Activated CD4-positive, alpha-beta memory T cell treated with anti-CD3 and anti-CD28 coated beads for 36 hours (primary cell): ENCODE data around the gene ME3. TPM values are rescaled to one million over a fixed set of nuclear protein-coding genes. Genes with fewer than 3 reads are reported as not detected.
A peak's percentile ranks its signal among the peaks of the same experiment; 100 is the strongest.

Source experiments
- CTCF ChIA-PET: fragments of 350-600 bp; sonication (Branson Sonifier 250); formaldehyde crosslinking; loops from one replicate; lab custom pipeline; 2021; ENCODE audit warnings: antibody characterized with exemption, inconsistent platforms; lab: Charles Lee
- POLR2A ChIA-PET: fragments of 350-600 bp; sonication (Branson Sonifier 250); formaldehyde crosslinking; loops from one replicate; lab custom pipeline; 2021; ENCODE audit warnings: antibody characterized with exemption; lab: Charles Lee
- DNase-seq: peaks from one replicate; pipeline ENCODE4 v3.0.0-alpha.2; 2020
- H3K27ac Mint-ChIP-seq: one replicate; pipeline ENCODE4 v1.8.0; 2021; ENCODE audit warnings: mixed read lengths
- H3K27me3 Mint-ChIP-seq: one replicate; pipeline ENCODE4 v1.8.0; 2021; ENCODE audit warnings: mixed read lengths
- H3K36me3 Mint-ChIP-seq: one replicate; pipeline ENCODE4 v1.8.0; 2021; ENCODE audit warnings: mixed read lengths
- H3K4me1 Mint-ChIP-seq: one replicate; pipeline ENCODE4 v1.8.0; 2021; ENCODE audit warnings: low read depth, mixed read lengths
- H3K4me3 Mint-ChIP-seq: one replicate; pipeline ENCODE4 v1.8.0; 2021; ENCODE audit warnings: mild to moderate bottlenecking, mixed read lengths
- H3K9me3 Mint-ChIP-seq: one replicate; pipeline ENCODE4 v1.8.0; 2021; ENCODE audit warnings: mixed read lengths
- intact Hi-C: fragments of 100-400 bp; cut with micrococcal nuclease; formaldehyde crosslinking; loops from one replicate; pipeline ENCODE4 v1.15.1; 2023
- total RNA-seq, 2 experiments: library from RNA; stranded (reverse); gene quantifications; one replicate each; pipeline ENCODE4 v1.2.3, GENCODE V29; 2021

The ME3 gene
- total RNA-seq, 2 experiments from 2014 or later: 2.3 to 2.8 TPM

- H3K36me3 Mint-ChIP-seq: no peaks in the 10 kb centered on the region
- H3K27me3 Mint-ChIP-seq: peaks cover 2% of the 10 kb centered on the region
- ChIA-PET POLR2A (no interaction called here), CTCF (interaction anchor here (0.7 to 3.6 kb wide), 5 partner anchors 12 to 752 kb away, joined by 5 to 65 read pairs (median 20); partner anchors contain the start of gene CCDC83)
- DNase-seq: no peak
- peaks cover 10% of the 10 kb centered on the region for H3K4me1 Mint-ChIP-seq
- H3K27ac Mint-ChIP-seq: no peak overlapping the region
- no peak overlapping the region for H3K4me3 Mint-ChIP-seq
- H3K9me3 Mint-ChIP-seq: no peaks in the 10 kb centered on the region
- intact Hi-C loops: no loop called here
Observed at GRCh38 chr11:86606836-86607481, 65.5 kb downstream of the ME3 start.

DNA sequence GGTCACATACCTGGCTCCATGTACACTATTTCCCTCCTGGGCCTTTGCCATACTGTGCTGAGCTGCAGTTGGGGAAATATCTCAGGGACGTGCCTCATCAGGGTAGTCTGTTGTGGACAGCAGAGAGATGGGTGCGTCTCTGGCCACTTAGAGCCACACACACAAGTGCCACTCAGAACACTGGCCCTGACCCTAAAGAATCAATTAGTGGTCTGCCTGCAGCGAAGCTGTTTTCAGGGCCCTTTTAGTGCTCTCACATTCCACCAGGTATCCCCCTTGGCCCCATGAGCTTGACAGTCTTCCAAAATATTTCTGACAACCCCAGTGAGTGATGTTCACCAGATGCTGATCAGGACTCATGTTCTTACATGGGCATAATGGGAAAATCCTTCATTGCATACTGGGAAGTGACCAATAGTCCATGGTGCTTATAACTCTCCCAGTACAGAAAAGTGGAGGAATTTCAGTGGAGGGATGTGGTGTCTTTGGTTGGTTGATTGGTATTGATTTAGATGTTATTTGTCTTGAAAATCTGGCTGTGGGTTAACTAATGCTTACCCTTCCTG lies 66.1 kb downstream of the ME3 start:
- intact Hi-C loops: no loop called here
- Mint-ChIP-seq H3K9me3 (no peaks in the 10 kb centered on the region), H3K36me3 (no peaks in the 10 kb centered on the region), H3K4me1 (peaks cover 10% of the 10 kb centered on the region), H3K4me3 (no peak overlapping the region), H3K27ac (no peak overlapping the region), H3K27me3 (peaks cover 2% of the 10 kb centered on the region)
- POLR2A ChIA-PET: no interaction called here
- CTCF ChIA-PET: interaction anchor here (1.6 to 3.6 kb wide), 2 partner anchors 150 kb away, joined by 5 to 65 read pairs; no protein-coding TSS in a partner anchor
- no peak for DNase-seq

DNA sequence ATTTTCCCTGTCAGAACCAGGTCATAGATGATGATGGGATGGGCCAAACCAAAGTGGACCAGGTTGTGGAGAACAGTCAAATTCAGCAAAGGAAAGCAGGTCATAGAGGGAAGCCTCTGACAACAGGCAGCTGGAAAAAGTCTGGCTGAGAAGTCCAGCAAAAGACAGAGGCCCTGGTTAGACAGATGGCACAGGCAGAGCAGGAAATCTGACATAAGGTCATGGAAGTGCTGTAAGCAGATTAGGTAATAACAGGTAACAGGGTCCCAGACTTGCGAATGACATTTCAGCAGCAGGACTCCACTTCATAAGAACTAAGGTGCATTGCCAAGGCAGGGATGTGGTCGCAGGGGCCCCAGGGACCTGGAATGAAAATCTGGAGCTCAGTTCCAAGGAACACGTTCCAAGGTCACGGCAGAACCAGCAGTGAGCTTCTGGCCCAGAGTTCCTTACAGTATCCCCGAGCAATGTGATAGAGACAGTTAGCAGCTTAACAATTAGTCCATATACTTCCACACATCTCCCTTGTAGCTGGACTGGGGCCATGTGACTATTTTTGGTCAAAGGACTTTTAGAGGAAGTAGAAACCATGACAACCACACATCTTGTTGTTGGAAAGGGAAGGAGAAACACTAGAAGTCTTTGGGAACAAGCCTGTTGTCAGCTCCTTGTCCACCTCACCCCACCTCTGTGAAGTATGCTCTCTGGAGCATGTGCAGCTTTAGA lies 75.4 kb downstream of the ME3 start:
- Mint-ChIP-seq H3K4me1 (peaks cover 32% of the 10 kb centered on the region), H3K27ac (no peak overlapping the region), H3K27me3 (peaks cover 5% of the 10 kb centered on the region), H3K4me3 (no peak overlapping the region), H3K36me3 (peaks cover 2% of the 10 kb centered on the region), H3K9me3 (peaks cover 3% of the 10 kb centered on the region)
- DNase-seq: no peak
- CTCF ChIA-PET: interaction anchor here (6.2 kb wide), 1 partner anchor 12 kb away, joined by 49 read pairs; no protein-coding TSS in a partner anchor
- POLR2A ChIA-PET: no interaction called here
- intact Hi-C loops: no loop called here

- no peak overlapping the region for H3K4me3 Mint-ChIP-seq
- H3K9me3 Mint-ChIP-seq: peaks cover 3% of the 10 kb centered on the region
- ChIA-PET CTCF (interaction anchor here (6.2 kb wide), 1 partner anchor 13 kb away, joined by 49 read pairs; no protein-coding TSS in a partner anchor), POLR2A (interaction anchor here (0.6 kb wide), 1 partner anchor 1037 kb away, joined by 3 read pairs; no protein-coding TSS in a partner anchor)
- H3K27me3 Mint-ChIP-seq: peaks cover 5% of the 10 kb centered on the region
- intact Hi-C loops: no loop called here
- DNase-seq: no peak
- peaks cover 40% of the 10 kb centered on the region for H3K4me1 Mint-ChIP-seq
- peaks cover 2% of the 10 kb centered on the region for H3K36me3 Mint-ChIP-seq
- H3K27ac Mint-ChIP-seq: no peak overlapping the region
Observed at GRCh38 chr11:86595955-86596354, 76.5 kb downstream of the ME3 start.

DNA sequence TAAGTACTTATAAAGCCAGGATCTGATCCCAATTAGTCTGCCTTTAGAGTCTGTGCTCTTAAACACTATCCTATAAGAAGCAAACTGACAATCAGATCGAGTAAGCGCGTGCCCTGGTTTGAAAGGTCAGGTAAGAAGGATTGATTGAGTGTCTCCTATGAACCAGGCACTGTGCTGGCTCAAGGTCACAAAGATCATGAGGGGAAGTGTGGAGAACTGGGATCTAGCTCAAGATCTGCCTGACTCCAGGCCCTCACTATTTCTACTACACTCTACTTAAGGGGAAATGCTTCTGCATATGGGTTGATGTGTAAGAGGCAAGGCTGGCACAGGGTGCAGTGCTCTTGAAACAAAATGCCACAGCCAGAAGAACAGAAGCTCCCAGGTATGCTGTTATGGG lies 77.0 kb downstream of the ME3 start:
- no peak overlapping the region for H3K4me3 Mint-ChIP-seq
- peaks cover 3% of the 10 kb centered on the region for H3K9me3 Mint-ChIP-seq
- CTCF ChIA-PET: interaction anchor here (6.2 kb wide), 1 partner anchor 13 kb away, joined by 49 read pairs; no protein-coding TSS in a partner anchor
- intact Hi-C loops: no loop called here
- peaks cover 2% of the 10 kb centered on the region for H3K36me3 Mint-ChIP-seq
- no peak overlapping the region for H3K27ac Mint-ChIP-seq
- POLR2A ChIA-PET: interaction anchor here (0.6 kb wide), 1 partner anchor 1036 kb away, joined by 3 read pairs; no protein-coding TSS in a partner anchor
- DNase-seq: no peak
- H3K4me1 Mint-ChIP-seq: peaks cover 41% of the 10 kb centered on the region
- peaks cover 5% of the 10 kb centered on the region for H3K27me3 Mint-ChIP-seq

DNA sequence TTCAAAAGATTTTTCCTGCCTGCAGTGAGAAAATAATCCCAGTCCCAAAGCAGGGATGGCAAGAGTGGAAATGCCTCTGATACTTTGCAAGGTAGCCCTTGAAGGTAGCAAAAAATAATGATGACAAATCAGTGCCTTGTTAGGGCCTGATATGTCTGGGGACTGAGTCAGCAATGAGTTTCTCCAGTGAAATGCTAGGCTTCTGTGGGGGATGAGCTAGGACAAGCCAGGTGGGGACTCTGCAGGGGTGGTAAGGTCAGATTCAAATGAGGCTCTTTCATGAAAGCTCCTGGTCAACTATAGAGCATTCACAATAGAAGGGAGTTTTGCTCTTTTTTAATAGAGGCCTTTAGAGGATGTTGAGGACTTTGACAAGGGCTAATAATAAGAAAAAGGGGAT lies 77.7 kb downstream of the ME3 start:
- Mint-ChIP-seq H3K4me1 (peaks cover 48% of the 10 kb centered on the region), H3K9me3 (peaks cover 3% of the 10 kb centered on the region), H3K27ac (no peak overlapping the region), H3K27me3 (peaks cover 5% of the 10 kb centered on the region), H3K36me3 (peaks cover 2% of the 10 kb centered on the region), H3K4me3 (no peak overlapping the region)
- intact Hi-C loops: loop anchor here (5.0 kb wide), 4 partner anchors 382 to 767 kb away; partner anchors contain the start of gene TMEM135
- ChIA-PET POLR2A (no interaction called here), CTCF (interaction anchor here (0.7 to 6.2 kb wide), 2 partner anchors 14 to 110 kb away, joined by 3 to 49 read pairs; no protein-coding TSS in a partner anchor)
- DNase-seq: no peak

DNA sequence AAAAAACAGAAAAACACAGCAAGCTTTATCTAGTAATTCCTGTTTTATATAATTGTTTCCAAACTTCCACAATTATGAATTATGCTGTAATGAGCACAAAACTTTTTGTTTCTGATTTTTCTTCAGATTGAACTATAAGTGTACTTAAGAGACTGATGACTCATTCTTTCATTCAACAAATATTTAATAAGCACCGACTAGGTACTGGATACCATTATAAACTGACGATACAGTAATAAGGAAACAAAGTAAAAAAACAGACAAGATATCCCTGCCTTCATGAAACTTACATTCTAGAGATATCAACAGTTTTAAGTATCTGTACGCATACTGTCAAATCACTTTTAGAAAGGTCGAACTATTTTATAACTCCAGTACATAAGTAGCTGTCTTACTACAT lies 78.6 kb downstream of the ME3 start:
- Mint-ChIP-seq H3K36me3 (no peaks in the 10 kb centered on the region), H3K27me3 (peaks cover 5% of the 10 kb centered on the region), H3K27ac (no peak overlapping the region), H3K4me3 (no peak overlapping the region), H3K4me1 (peaks cover 50% of the 10 kb centered on the region), H3K9me3 (peaks cover 3% of the 10 kb centered on the region)
- POLR2A ChIA-PET: interaction anchor here (1.4 to 1.6 kb wide), 2 partner anchors 134 to 212 kb away, joined by 5 to 11 read pairs; no protein-coding TSS in a partner anchor
- intact Hi-C loops: loop anchor here (1.0 to 5.0 kb wide), 15 partner anchors 70 to 767 kb away; partner anchors contain the start of gene TMEM135
- CTCF ChIA-PET: interaction anchor here (0.7 to 6.2 kb wide), 3 partner anchors 15 to 212 kb away, joined by 3 to 49 read pairs (median 4); no protein-coding TSS in a partner anchor
- no peak for DNase-seq

- peaks cover 51% of the 10 kb centered on the region for H3K4me1 Mint-ChIP-seq
- H3K27ac Mint-ChIP-seq: peak overlapping the region; percentile 66
- ChIA-PET CTCF (interaction anchor here (1.3 to 6.2 kb wide), 3 partner anchors 16 to 213 kb away, joined by 4 to 49 read pairs (median 4); no protein-coding TSS in a partner anchor), POLR2A (interaction anchor here (0.6 to 1.8 kb wide), 6 partner anchors 89 to 644 kb away, joined by 3 to 11 read pairs (median 4); no protein-coding TSS in a partner anchor)
- intact Hi-C loops: loop anchor here (1.0 to 5.0 kb wide), 15 partner anchors 69 to 766 kb away; partner anchors contain the start of gene TMEM135
- H3K4me3 Mint-ChIP-seq: no peak overlapping the region
- H3K9me3 Mint-ChIP-seq: peaks cover 2% of the 10 kb centered on the region
- no peaks in the 10 kb centered on the region for H3K36me3 Mint-ChIP-seq
- peaks cover 4% of the 10 kb centered on the region for H3K27me3 Mint-ChIP-seq
- DNase-seq: peak; percentile 94
Observed at GRCh38 chr11:86592659-86593451, 79.6 kb downstream of the ME3 start.

GRCh38 chr11:86592047-86592591 lies 80.3 kb downstream of the ME3 start:
- POLR2A ChIA-PET: interaction anchor here (1.0 to 1.8 kb wide), 4 partner anchors 88 to 341 kb away, joined by 3 to 11 read pairs (median 6); no protein-coding TSS in a partner anchor
- peaks cover 3% of the 10 kb centered on the region for H3K27me3 Mint-ChIP-seq
- peaks cover 57% of the 10 kb centered on the region for H3K4me1 Mint-ChIP-seq
- H3K36me3 Mint-ChIP-seq: no peaks in the 10 kb centered on the region
- DNase-seq: no peak
- H3K4me3 Mint-ChIP-seq: no peak overlapping the region
- CTCF ChIA-PET: interaction anchor here (1.3 to 6.2 kb wide), 3 partner anchors 16 to 213 kb away, joined by 4 to 49 read pairs (median 4); no protein-coding TSS in a partner anchor
- H3K9me3 Mint-ChIP-seq: no peaks in the 10 kb centered on the region
- H3K27ac Mint-ChIP-seq: peak overlapping the region; percentile 66
- intact Hi-C loops: loop anchor here (2.0 to 5.0 kb wide), 5 partner anchors 97 to 765 kb away; partner anchors contain the start of gene TMEM135

DNA sequence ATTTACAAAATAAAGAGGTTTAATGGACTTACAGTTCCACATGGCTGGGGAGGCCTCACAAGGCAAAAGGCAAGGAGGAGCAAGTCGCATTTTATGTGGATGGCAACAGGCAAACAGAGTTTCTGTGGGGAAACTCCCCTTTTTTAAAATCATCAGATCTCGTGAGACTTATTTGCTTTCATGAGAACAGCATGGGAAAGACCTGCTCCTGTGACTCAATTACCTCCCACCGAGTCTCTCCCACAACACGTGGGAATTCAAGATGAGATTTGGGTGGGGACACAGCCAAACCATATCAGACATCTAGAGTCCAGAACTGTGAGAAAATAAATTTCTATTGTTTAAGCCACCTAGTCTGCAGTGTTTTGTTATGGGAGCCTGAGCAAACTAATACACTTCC lies 80.8 kb downstream of the ME3 start:
- H3K4me1 Mint-ChIP-seq: peaks cover 57% of the 10 kb centered on the region

More for the DNA sequence above, 80.8 kb downstream of the ME3 start:
- ChIA-PET CTCF (no interaction called here), POLR2A (interaction anchor here (1.8 kb wide), 1 partner anchor 88 kb away, joined by 8 read pairs; no protein-coding TSS in a partner anchor)
- H3K27ac Mint-ChIP-seq: peak overlapping the region; percentile 34
- intact Hi-C loops: loop anchor here (2.0 to 5.0 kb wide), 5 partner anchors 97 to 764 kb away; partner anchors contain the start of gene TMEM135
- H3K36me3 Mint-ChIP-seq: no peaks in the 10 kb centered on the region
- no peaks in the 10 kb centered on the region for H3K9me3 Mint-ChIP-seq
- DNase-seq: no peak
- H3K27me3 Mint-ChIP-seq: peaks cover under 1% of the 10 kb centered on the region
- no peak overlapping the region for H3K4me3 Mint-ChIP-seq
